ENCODE data around the gene BUB3. TPM values are rescaled to one million over a fixed set of nuclear protein-coding genes. Genes with fewer than 3 reads are reported as not detected.

Gene BUB3
- total and polyA plus RNA-seq, 2 of the 13 experiments (the other 11 are each of a cell fraction or from before 2014, with no cell fraction given) = 174 to 188 TPM

GRCh38 chr10:123139521-123140163 lies 14.6 kb upstream of the BUB3 start (continued):
- TF ChIP-seq ZNF784 (CRISPR knock-in tag; IDR thresholded peaks at IDR 0.05; ENCODE audit: borderline replicate concordance) (no peak), PAXIP1 (CRISPR knock-in tag; conservative IDR thresholded peaks at IDR 0.05) (peak; percentile 57; the same call in 1 of the 2 replicates), GMEB2 (CRISPR knock-in tag; IDR thresholded peaks at IDR 0.05; ENCODE audit: low read depth) (no peak), RBAK (CRISPR knock-in tag; IDR thresholded peaks at IDR 0.05) (no peak), ARID3A (IDR thresholded peaks at IDR 0.05; ENCODE audit: low read depth, low read length) (no peak), EP300 (IDR thresholded peaks at IDR 0.05; ENCODE audit: low read depth in 2 of 2, low read length in 2 of 2) (peak in 1 of 2 experiments; percentile 40; a peak in 1 of 4 replicates), EP300 (CRISPR knock-in tag; IDR thresholded peaks at IDR 0.05; ENCODE audit: borderline replicate concordance) (no peak), SRF (IDR thresholded peaks at IDR 0.05; ENCODE audit: low read depth, low read length) (no peak), HNRNPK (IDR thresholded peaks at IDR 0.05; ENCODE audit: low read depth, low read length, poor library complexity, severe bottlenecking) (no peak), ZNF274 (CRISPR knock-in tag; IDR thresholded peaks at IDR 0.05) (no peak), ZNF225 (CRISPR knock-in tag; IDR thresholded peaks at IDR 0.05) (no peak), ZNF460 (CRISPR knock-in tag; IDR thresholded peaks at IDR 0.05; ENCODE audit: borderline replicate concordance) (no peak), KLF6 (CRISPR knock-in tag; IDR thresholded peaks at IDR 0.05) (no peak; the same call in 1 of the 2 replicates), ZNF775 (CRISPR knock-in tag; IDR thresholded peaks at IDR 0.05; ENCODE audit: borderline replicate concordance) (no peak), KMT2A (CRISPR knock-in tag; IDR thresholded peaks at IDR 0.05) (0 out of 2 replicates have a peak, but pooled peaks have one; percentile 66), ZNF30 (CRISPR knock-in tag; IDR thresholded peaks at IDR 0.05) (no peak), ZNF205 (CRISPR knock-in tag; IDR thresholded peaks at IDR 0.05) (0 out of 2 replicates have a peak, but pooled peaks have one; percentile 17), ZNF234 (CRISPR knock-in tag; conservative IDR thresholded peaks at IDR 0.05) (no peak), NR2F1 (CRISPR knock-in tag; IDR thresholded peaks at IDR 0.05) (no peak), CSRNP2 (CRISPR knock-in tag; conservative IDR thresholded peaks at IDR 0.05; ENCODE audit: low read depth) (no peak)

Measured in HepG2 (cell line).